ENCODE results near the gene ARID3B. TPM values are rescaled to one million over a fixed set of nuclear protein-coding genes. Genes with fewer than 3 reads are reported as not detected.

ARID3B gene
- total and polyA plus RNA-seq, 2 of the 4 experiments (the other 2 are of a cell fraction), result 2.5 to 5.0 TPM

DNA sequence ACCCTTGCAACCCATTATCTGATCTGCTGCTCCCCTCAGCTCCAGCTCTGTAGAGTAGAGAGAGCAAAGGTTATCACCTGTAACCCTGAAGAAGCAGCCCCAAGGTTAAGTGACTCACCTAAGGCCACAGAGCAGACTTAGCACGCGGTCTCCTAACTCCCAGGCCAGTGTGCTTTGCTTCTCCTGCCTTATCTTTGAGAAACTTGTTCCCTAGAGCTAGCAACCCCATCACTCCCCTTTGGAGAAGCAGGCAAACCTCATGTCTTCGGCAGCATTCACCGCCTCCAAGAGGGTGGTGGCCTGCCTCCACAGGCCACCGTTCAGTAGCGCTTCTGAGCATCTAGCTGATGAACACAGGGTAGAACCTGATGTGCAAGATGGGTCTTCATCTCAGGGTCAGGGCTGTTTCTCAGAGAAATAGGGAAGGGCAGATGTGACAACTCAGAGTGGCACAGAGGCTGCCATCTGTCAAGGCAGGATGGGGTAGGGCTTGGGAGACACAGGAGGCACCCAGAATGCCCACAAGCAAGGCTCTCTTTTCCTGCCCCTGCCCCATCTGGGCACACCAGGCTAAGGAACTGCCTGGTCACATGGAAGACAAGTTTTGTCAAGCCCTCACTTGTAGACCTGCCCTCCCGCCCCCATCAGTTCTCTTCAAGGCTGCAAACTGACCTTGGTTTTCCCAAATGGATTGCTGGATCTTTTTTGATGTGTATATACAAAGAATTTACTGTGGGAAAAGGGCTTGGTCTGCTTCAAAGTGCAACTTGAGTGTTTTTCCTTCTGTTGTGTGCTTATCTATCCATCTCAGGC, 39.7 kb downstream of the ARID3B start (continued):
- TF ChIP-seq RCOR1 (IDR thresholded peaks at IDR 0.05; ENCODE audit: insufficient replicate concordance, low read length), result no peak

DNA sequence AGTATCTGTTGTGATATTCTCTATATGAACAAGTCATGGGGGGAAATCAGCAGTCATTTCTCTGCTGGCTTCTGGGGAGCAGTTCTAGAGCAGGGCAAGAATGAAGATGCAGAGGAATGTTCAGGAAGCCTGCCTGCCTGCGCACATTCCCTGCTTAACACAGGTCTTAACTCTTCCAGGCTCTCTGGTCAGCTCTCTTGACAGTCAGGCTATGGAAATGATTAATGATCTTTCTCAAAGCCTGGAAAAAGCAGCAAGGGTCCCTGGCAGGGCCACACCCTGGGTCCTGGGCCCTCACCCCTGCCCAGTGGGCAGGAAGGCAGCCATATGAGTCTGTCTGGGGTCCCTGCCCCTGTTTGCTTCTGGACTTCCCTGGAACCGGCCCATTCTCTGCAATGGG, 43.2 kb downstream of the ARID3B start:
- H2AK5ac ChIP-seq (ENCODE audit: low read depth, low read length), result no peak overlapping the region
- dilution Hi-C loops (cut with HindIII; ENCODE audit: low sequenced_read_pairs, unreplicated experiment), result no loop called here
- H4K91ac ChIP-seq (ENCODE audit: insufficient read depth, low read depth, low read length), result no peak overlapping the region
- peaks cover 13% of the 10 kb centered on the region for H3K9me1 ChIP-seq (ENCODE audit: insufficient read depth, low read length)
- in situ Hi-C loops (cut with MboI; ENCODE audit: low sequenced_read_pairs), result no loop called here
- no peak overlapping the region for H2BK15ac ChIP-seq (ENCODE audit: low read depth, low read length)
- ATAC-seq (ENCODE audit: low read depth) (no peak), DNase-seq (no peak)
- no TSS peak for BruUV-seq (replicated peaks)
- no peak overlapping the region for H2BK120ac ChIP-seq (ENCODE audit: low read depth, low read length)
- H3K23ac ChIP-seq (ENCODE audit: low read depth, low read length), result no peak overlapping the region
- no peak overlapping the region for H3K56ac ChIP-seq (ENCODE audit: extremely low read depth, insufficient read depth, low read length)
- H3K4me1 ChIP-seq (ENCODE audit: control insufficient read depth, insufficient read depth, low read length), result peaks cover 9% of the 10 kb centered on the region
- POLR2A ChIA-PET (ENCODE audit: unreplicated experiment), result no interaction called here
- no peak overlapping the region for H3K27ac ChIP-seq (ENCODE audit: insufficient read depth, low read length)
- no peak overlapping the region for H3K9ac ChIP-seq (ENCODE audit: low read depth, low read length)
- no peaks in the 10 kb centered on the region for H3K27me3 ChIP-seq (ENCODE audit: control insufficient read depth, insufficient read depth, low read length)
- H2BK20ac ChIP-seq (ENCODE audit: low read depth, low read length), result no peak overlapping the region
- no peak overlapping the region for H4K8ac ChIP-seq (ENCODE audit: low read depth in 2 of 2, low read length in 2 of 2)
- CTCF ChIA-PET, result no interaction called here
- no peak overlapping the region for H3K14ac ChIP-seq (replicated peaks; ENCODE audit: low read depth, low read length)
- no peaks in the 10 kb centered on the region for H3K9me3 ChIP-seq (ENCODE audit: control insufficient read depth, insufficient read depth, low read length)
- no peak overlapping the region for H3K18ac ChIP-seq (ENCODE audit: low read depth, low read length)
- H2AK9ac ChIP-seq (replicated peaks; ENCODE audit: low read depth, low read length, poor library complexity), result no peak overlapping the region
- H3K4me3 ChIP-seq (ENCODE audit: insufficient read depth, low read depth, low read length), result no peak overlapping the region
- no peak overlapping the region for H2BK5ac ChIP-seq (ENCODE audit: low read depth, low read length, poor library complexity, severe bottlenecking)
- H3K36me3 ChIP-seq (ENCODE audit: control insufficient read depth, insufficient read depth, low read length), result peaks cover 4% of the 10 kb centered on the region
- H3K4me2 ChIP-seq (ENCODE audit: low read depth, low read length), result no peak overlapping the region
- peaks cover 0 to 20% of the 10 kb centered on the region in 2 experiments; a peak in 1 of 4 replicates for H3K79me1 ChIP-seq (ENCODE audit: low read depth in 1 of 2, low read length in 2 of 2)
- H4K5ac ChIP-seq (ENCODE audit: low read depth, low read length), result no peak overlapping the region
- H2AFZ ChIP-seq (replicated peaks; ENCODE audit: low read length, poor library complexity), result no peak overlapping the region
- intact Hi-C loops (cut with micrococcal nuclease), result no loop called here
- WGBS, 2 experiments (ENCODE audit: extremely low coverage in 2 of 2, insufficient read length in 1 of 2), result no CpG with 5 or more reads among the region's 2 CpGs
- H3K4ac ChIP-seq (ENCODE audit: low read depth, low read length), result no peak overlapping the region
- H4K20me1 ChIP-seq (ENCODE audit: insufficient read depth, low read length), result peaks cover 4% of the 10 kb centered on the region
- TF ChIP-seq BHLHE40 (IDR thresholded peaks at IDR 0.05; ENCODE audit: low read depth, low read length), result no peak
- no peak for TF ChIP-seq MAFK (IDR thresholded peaks at IDR 0.05; ENCODE audit: low read depth, low read length)
- no peak for TF ChIP-seq SMC3 (IDR thresholded peaks at IDR 0.05; ENCODE audit: low read depth, low read length)
- TF ChIP-seq, protein P1, sequence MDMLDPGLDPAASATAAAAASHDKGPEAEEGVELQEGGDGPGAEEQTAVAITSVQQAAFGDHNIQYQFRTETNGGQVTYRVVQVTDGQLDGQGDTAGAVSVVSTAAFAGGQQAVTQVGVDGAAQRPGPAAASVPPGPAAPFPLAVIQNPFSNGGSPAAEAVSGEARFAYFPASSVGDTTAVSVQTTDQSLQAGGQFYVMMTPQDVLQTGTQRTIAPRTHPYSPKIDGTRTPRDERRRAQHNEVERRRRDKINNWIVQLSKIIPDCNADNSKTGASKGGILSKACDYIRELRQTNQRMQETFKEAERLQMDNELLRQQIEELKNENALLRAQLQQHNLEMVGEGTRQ (IDR thresholded peaks at IDR 0.05; ENCODE audit: low read depth, low read length), result no peak
- no peak for TF ChIP-seq MAZ (IDR thresholded peaks at IDR 0.05; ENCODE audit: borderline replicate concordance, low read depth, low read length)
- no peak for TF ChIP-seq RCOR1 (IDR thresholded peaks at IDR 0.05; ENCODE audit: insufficient replicate concordance, low read length)
- TF ChIP-seq RAD21 (IDR thresholded peaks at IDR 0.05; ENCODE audit: low read length), result no peak
- no peak for TF ChIP-seq CEBPB (IDR thresholded peaks at IDR 0.05; ENCODE audit: low read depth, low read length)
- TF ChIP-seq, protein P2, sequence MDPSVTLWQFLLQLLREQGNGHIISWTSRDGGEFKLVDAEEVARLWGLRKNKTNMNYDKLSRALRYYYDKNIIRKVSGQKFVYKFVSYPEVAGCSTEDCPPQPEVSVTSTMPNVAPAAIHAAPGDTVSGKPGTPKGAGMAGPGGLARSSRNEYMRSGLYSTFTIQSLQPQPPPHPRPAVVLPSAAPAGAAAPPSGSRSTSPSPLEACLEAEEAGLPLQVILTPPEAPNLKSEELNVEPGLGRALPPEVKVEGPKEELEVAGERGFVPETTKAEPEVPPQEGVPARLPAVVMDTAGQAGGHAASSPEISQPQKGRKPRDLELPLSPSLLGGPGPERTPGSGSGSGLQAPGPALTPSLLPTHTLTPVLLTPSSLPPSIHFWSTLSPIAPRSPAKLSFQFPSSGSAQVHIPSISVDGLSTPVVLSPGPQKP (IDR thresholded peaks at IDR 0.05; ENCODE audit: borderline replicate concordance, low read depth, low read length), result no peak
- no peak for TF ChIP-seq MXI1 (IDR thresholded peaks at IDR 0.05; ENCODE audit: borderline replicate concordance, low read depth, low read length)
- TF ChIP-seq, protein P3, sequence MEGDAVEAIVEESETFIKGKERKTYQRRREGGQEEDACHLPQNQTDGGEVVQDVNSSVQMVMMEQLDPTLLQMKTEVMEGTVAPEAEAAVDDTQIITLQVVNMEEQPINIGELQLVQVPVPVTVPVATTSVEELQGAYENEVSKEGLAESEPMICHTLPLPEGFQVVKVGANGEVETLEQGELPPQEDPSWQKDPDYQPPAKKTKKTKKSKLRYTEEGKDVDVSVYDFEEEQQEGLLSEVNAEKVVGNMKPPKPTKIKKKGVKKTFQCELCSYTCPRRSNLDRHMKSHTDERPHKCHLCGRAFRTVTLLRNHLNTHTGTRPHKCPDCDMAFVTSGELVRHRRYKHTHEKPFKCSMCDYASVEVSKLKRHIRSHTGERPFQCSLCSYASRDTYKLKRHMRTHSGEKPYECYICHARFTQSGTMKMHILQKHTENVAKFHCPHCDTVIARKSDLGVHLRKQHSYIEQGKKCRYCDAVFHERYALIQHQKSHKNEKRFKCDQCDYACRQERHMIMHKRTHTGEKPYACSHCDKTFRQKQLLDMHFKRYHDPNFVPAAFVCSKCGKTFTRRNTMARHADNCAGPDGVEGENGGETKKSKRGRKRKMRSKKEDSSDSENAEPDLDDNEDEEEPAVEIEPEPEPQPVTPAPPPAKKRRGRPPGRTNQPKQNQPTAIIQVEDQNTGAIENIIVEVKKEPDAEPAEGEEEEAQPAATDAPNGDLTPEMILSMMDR (conservative IDR thresholded peaks at IDR 0.05; ENCODE audit: low read depth, low read length), result no peak
- TF ChIP-seq POLR2A (IDR thresholded peaks at IDR 0.05; ENCODE audit: low read depth, low read length), result no peak
- no peak for TF ChIP-seq CHD1 (IDR thresholded peaks at IDR 0.05; ENCODE audit: low read depth, low read length)

All from IMR-90 (cell line).